ENCODE data around the gene AP1B1. TPM values are rescaled to one million over a fixed set of nuclear protein-coding genes. Genes with fewer than 3 reads are reported as not detected.

Gene AP1B1
- total and polyA plus RNA-seq, 2 of the 8 experiments (the other 6 are each of a cell fraction or from before 2014, with no cell fraction given) = 64.2 to 86.8 TPM

DNA sequence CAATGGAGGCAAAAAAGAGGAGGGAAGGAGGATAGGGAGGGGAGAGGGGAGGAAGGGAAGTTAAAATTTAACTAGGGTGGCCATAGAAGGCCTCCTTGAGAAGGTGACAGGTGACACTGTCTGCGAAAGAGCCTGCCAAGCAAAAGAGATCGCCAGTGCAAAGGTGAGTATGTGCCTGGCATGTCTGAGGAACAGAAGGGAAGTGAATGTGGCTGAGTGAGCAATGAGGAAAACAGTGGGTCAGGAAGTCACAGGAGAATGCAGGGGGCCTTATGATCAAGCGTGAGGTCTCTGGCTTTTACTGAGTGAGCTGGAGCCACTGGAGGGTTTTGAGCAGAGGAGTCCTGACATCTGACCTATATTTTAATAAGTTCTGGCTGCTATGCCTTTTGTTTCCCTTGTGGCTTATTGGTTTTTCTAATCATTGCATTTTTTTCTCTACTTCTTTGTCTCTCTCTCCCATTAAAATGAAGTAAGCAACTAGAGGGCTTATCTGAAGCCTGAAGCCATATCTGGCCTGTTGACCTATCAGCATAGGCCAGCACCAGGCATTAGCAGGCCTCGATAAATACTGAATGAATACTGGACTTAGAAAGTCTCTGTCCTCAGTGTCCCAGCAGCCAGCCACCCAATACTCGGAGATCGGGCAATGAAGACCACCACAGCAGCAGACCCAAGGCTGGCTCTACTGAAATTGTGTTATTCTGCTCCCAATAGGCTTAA is 5.6 kb downstream of the AP1B1 start (continued):
- no peak for TF ChIP-seq HDAC6 (IDR thresholded peaks at IDR 0.05; ENCODE audit: low read depth, low read length)
- no peak for TF ChIP-seq NANOG (IDR thresholded peaks at IDR 0.05; ENCODE audit: insufficient read depth, low read depth, low read length, poor library complexity, severe bottlenecking)
- TF ChIP-seq JUN (IDR thresholded peaks at IDR 0.05; ENCODE audit: low read depth, low read length) = no peak
- TF ChIP-seq BRCA1 (IDR thresholded peaks at IDR 0.05; ENCODE audit: low read depth, low read length) = no peak
- no peak for TF ChIP-seq TAF7 (optimal IDR thresholded peaks at IDR 0.05; ENCODE audit: borderline replicate concordance, low read depth, low read length)

Data from H1 (cell line).